Measurements from ENCODE around the gene CCN5. TPM values are rescaled to one million over a fixed set of nuclear protein-coding genes. Genes with fewer than 3 reads are reported as not detected.
"Not testable (repeated sequence)": the region's sequence is repeated elsewhere in the genome, so short reads cannot be mapped to it uniquely, and the experiment has no call there.

The CCN5 gene, protein sequence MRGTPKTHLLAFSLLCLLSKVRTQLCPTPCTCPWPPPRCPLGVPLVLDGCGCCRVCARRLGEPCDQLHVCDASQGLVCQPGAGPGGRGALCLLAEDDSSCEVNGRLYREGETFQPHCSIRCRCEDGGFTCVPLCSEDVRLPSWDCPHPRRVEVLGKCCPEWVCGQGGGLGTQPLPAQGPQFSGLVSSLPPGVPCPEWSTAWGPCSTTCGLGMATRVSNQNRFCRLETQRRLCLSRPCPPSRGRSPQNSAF
- total RNA-seq, result not detected

- no peak for DNase-seq
Observed at GRCh38 chr20:44714701-44715498, at the start of gene CCN5. TSS of gene CCN5 (plus strand) at chr20:44715369. CDS start at chr20:44715391, 22 bp downstream.

DNA sequence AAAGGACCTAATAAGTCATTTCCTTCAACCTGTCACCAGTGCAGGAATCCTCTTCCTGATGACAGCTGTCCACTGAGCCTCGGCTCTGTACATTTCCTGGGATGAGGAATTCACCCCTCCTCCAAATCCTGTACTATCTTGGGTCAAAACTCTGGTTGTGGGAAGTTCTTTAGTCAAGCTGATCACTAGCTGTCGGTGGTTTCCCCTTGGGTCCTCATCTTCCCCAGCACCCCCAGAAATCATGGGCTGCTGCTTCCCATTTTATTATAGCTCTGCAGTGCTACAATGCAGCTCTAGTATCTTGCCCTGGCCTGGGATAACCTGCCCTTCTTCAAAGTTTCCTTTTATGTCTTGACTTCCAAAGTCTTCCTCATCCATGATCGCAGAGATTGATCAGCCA lies 49.1 kb upstream of the CCN5 start:
- DNase-seq, result no peak

DNA sequence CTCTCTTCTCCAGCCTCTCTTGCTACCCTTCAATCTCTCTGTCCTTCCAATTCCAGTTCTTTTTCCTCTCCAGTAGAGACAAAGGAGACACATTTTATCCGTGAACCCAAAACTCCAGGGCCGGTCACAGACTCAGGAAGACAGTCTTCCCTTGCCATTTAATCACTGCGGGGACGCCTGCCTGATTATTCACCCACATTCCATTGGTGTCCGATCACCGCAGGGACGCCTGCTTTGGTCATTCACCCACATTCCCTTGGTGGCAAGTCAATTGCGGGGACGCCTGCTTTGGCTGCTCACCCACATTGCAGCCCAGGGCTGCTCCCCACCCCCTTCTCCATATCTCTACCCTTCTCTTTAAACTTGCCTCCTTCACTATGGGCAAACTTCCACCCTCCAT lies 44.3 kb upstream of the CCN5 start:
- not testable (repeated sequence) for DNase-seq

- DNase-seq, result peak; percentile 42
Observed at GRCh38 chr20:44671541-44671940, 43.6 kb upstream of the CCN5 start.

- not testable (repeated sequence) for DNase-seq
Observed at GRCh38 chr20:44672318-44672902, 42.8 kb upstream of the CCN5 start.

GRCh38 chr20:44678242-44678641 lies 36.9 kb upstream of the CCN5 start:
- DNase-seq, result no peak

GRCh38 chr20:44678990-44679611 lies 36.1 kb upstream of the CCN5 start:
- no peak for DNase-seq

- no peak for DNase-seq
Observed at GRCh38 chr20:44681796-44682566, 33.2 kb upstream of the CCN5 start.

DNA sequence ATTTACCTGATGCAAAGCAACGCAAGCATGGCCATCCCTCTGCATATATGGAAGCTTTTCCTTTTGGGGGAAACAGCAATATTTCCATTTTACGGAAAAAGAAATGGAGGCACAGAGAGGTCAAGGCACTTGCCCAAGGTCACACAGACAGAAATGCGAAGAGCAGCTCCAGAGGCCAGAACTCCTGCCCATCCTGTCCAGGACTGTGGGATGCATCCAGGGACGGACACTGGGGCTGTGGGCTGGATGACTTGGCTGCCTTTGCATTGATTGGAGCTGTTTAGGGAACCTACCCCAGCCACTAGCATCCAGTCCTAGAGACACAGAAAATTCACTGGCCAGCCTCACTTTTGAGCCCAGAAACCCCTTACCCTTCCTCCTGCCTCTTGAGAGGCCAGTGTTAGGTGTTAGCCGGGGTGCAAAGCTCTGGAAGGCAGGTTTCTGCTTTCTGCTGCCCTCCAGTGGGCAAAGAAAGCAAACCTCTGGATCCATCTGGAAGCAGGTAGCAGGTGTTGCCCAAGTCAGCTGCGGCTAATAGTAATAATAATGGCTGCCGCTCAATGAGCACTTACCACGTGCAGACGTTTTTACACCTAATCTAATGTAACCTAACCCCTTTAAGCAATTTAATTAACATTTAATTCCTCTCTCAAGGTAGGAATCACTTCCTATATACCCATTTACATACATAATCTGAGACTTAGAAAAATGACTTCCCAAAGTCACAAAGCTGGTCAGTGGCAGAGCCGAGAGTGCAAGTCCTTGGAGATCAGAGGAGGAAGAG lies 31.7 kb upstream of the CCN5 start:
- peak; percentile 23 for DNase-seq

GRCh38 chr20:44684047-44684967 lies 30.9 kb upstream of the CCN5 start:
- no peak for DNase-seq

DNA sequence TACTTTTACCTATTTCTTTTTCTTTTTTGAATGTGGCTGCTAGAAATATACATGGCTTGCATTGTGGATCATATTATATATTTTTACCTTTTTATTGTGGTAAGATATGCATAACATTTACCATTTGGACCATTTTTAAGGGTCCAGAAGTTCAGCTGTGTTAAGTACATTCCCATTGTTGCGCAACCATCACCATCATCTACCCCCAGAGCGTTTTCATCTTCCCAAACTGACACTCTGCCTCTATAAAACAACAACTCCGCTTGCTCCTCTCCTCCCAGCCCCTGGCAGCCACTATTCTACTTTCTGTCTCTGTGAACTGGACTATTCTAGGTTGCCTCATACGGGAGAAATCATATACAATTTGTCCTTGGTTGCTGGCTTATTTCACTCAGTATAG lies 28.2 kb upstream of the CCN5 start:
- DNase-seq, result no peak

DNA sequence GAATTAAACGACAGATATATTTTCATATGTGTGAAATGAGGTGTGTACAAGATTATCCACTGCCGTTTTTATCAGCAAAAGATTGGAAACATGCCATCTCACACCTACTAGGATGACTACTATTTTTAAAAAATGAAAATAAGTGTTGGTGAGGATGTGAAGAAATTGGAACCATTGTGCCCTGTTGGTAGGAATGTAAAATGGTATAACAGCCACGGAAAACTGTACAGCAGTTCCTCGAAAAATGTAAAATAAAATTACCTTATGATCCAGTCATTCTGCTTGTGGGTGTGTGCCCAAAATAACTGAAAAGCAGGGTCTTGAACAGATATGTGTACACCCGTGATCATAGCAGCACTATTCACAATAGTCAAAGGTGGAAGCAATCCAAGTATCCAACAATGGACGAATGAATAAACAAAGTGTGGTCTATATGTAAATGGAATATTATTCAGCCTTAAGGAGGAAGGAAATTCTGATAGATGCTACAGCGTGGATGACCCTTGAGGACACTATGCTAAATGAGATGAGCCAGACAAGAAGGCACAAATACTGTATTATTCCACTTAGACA lies 27.0 kb upstream of the CCN5 start:
- DNase-seq, result no peak

GRCh38 chr20:44689809-44690208 lies 25.4 kb upstream of the CCN5 start:
- DNase-seq, result no peak

DNA sequence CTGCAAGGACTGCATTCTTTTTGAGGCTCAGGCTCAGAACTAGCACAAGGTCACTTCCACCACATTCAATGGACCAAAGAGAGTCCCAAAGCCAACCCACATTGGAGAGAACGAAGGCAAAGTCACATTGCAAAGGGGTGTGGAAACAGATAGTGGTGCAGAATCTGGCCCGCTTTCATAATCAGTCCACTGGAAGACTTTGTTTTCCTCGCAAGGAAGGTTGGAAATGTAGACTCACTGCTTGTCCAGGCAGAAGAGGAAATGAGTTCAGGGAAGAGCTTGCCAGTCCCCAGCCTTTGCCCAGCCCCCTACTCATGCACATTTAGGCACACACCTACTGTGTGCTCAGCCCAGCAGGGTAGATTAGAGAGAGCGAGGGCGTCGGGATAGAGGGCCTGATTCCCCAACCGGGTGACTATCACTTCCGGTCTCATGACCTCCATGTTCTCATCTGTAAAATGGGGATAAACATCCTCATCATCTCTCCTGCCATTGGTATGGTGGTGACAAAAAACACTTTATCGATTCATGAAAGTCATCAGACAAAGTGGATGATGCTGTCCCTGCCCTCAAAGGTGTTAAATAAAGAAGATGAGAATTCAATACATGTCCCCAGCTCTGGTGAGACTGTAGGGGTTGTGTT lies 24.3 kb upstream of the CCN5 start:
- no peak for DNase-seq

- DNase-seq, result no peak
Observed at GRCh38 chr20:44691424-44692423, 23.4 kb upstream of the CCN5 start.

GRCh38 chr20:44692932-44693480 lies 22.2 kb upstream of the CCN5 start:
- no peak for DNase-seq

DNA sequence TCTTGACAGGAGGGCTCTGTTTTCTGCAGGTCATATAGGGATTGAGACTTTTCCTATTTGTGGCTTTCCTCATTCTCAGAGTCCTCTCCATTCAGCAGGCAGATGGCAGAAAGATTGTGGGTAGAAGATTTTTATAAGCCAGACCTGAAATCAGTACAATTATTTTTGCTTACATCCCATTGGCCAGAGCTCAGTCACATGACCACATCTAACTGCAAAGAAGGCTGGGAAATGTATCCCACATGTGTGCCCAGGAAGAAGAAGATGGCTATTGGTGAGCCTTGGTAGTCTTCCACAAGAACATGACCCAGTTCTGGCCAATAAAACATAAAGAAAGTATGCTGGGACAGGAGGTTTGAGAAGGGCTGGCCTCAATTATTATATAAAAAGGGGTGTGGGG lies 21.5 kb upstream of the CCN5 start:
- no peak for DNase-seq

DNA sequence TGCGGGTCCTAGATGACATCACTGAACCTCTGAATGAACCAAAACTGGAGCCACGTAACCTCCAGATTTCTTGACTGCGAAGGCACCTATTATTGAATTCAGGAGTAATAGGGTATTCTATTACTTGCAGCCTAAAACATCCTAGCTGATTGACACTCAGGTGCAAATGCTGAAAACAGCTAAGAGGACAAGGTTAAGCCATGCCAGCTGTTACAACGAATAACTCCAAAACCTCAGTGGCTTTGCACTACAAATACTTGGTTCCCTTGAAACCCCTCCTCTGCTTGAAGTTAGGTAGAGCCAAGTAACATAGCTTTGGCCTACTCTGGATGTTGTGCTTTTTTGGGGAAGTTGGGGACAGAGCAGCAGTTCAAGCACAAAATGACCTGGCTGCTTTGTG lies 21.0 kb upstream of the CCN5 start:
- no peak for DNase-seq

Data from effector CD4-positive, alpha-beta T cell (primary cell).